ENCODE data around the gene TEX30.
"Not testable (repeated sequence)": the region's sequence is repeated elsewhere in the genome, so short reads cannot be mapped to it uniquely, and the experiment has no call there.

The TEX30 gene

DNA sequence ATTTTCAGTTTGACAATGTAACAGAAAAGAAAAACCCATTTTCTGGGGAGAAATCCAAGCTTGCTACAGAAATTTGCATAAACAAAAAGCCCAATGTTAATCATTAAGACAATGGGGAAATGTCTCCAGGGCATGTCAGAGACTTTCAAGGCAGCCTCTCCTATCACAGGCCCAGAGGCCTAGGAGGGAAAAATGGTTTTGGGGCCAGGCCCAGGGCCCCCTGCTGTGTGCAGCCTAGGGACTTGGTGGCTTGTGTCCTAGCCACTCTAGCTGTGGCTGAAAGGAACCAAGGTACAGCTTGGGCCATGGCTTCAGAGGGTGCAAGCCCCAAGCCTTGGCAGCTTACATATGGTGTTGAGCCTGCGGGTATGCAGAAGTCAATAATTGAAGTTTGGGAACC is 8.0 kb upstream of the TEX30 start:
- DNase-seq (ENCODE audit: insufficient read length, low spot score), result no peak

DNA sequence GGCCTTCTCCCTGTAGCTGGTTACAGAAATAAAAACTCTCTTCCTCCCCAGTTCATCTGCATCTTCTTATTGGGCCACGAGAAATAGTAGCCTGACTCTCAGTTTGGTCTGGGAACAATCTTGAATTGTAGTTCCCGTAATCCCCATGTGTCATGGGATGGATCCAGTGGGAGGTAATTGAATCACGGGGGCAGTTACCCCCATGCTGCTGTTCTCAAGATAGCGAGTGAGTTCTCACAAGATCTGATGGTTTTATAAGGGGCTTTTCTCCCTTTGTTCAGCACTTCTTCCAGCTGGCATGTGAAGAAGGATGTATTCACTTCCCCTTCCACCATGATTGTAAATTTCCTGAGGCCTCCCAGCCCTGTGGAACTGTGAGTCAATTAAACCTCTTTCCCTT is 7.1 kb upstream of the TEX30 start:
- not testable (repeated sequence) for FAIRE-seq; DNase-seq (ENCODE audit: insufficient read length, low spot score)

More for the DNA sequence above, 8.0 kb upstream of the TEX30 start:
- no peak for FAIRE-seq
- TF ChIP-seq SPI1 (IDR thresholded peaks at IDR 0.05; ENCODE audit: low read depth, low read length) (no peak), PAX5 (IDR thresholded peaks at IDR 0.05; ENCODE audit: insufficient read depth, low read length, severe bottlenecking) (no peak), POLR2AphosphoS5 (IDR thresholded peaks at IDR 0.05; ENCODE audit: low read depth, low read length) (no peak), POLR2A (IDR thresholded peaks at IDR 0.05; ENCODE audit: low read depth, low read length) (no peak), POU2F2 (IDR thresholded peaks at IDR 0.05; ENCODE audit: low read depth, low read length) (no peak), TAF1 (IDR thresholded peaks at IDR 0.05; ENCODE audit: low read depth, low read length) (no peak)

- TF ChIP-seq PAX5 (IDR thresholded peaks at IDR 0.05; ENCODE audit: insufficient read depth, low read length, severe bottlenecking) (no peak), SPI1 (IDR thresholded peaks at IDR 0.05; ENCODE audit: low read depth, low read length) (peak; percentile 24; the same call in 1 of the 2 replicates)
- FAIRE-seq, result peak; percentile 16
- DNase-seq (ENCODE audit: insufficient read length, low spot score), result no peak
Measured at GRCh38 chr13:102779436-102780159, 6.0 kb upstream of the TEX30 start.

DNA sequence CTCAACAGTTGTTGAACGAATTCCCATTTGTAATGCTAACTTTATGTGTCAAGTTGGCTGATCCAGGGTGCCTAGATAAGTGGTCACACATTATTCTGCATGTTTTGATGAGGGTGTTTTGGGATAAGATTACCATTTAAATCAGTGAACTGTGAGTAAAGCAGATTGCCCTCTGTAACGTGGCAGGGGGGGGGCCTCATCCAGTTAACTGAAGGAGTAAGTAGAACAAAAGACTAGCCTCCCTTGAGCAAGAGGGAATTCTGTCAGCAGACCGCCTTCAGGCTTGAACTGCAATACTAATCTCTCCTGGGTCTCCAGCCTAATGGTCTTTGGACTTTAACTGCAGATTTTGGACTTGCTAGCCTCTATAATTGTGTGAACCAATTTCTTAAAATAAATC is 4.2 kb upstream of the TEX30 start:
- no peak for DNase-seq (ENCODE audit: insufficient read length, low spot score)
- FAIRE-seq, result peak; percentile 5
- no peak for TF ChIP-seq PAX5 (IDR thresholded peaks at IDR 0.05; ENCODE audit: insufficient read depth, low read length, severe bottlenecking)
- TF ChIP-seq POU2F2 (IDR thresholded peaks at IDR 0.05; ENCODE audit: low read depth, low read length), result no peak
- no peak for TF ChIP-seq POLR2AphosphoS5 (IDR thresholded peaks at IDR 0.05; ENCODE audit: low read depth, low read length)
- TF ChIP-seq SPI1 (IDR thresholded peaks at IDR 0.05; ENCODE audit: low read depth, low read length), result no peak
- TF ChIP-seq TAF1 (IDR thresholded peaks at IDR 0.05; ENCODE audit: low read depth, low read length), result no peak
- TF ChIP-seq POLR2A (IDR thresholded peaks at IDR 0.05; ENCODE audit: low read depth, low read length), result no peak

GRCh38 chr13:102776271-102776670 is 2.7 kb upstream of the TEX30 start:
- DNase-seq (ENCODE audit: insufficient read length, low spot score) (no peak), FAIRE-seq (no peak)
- TF ChIP-seq SPI1 (IDR thresholded peaks at IDR 0.05; ENCODE audit: low read depth, low read length), result no peak
- no peak for TF ChIP-seq POLR2A (IDR thresholded peaks at IDR 0.05; ENCODE audit: low read depth, low read length)
- no peak for TF ChIP-seq POLR2AphosphoS5 (IDR thresholded peaks at IDR 0.05; ENCODE audit: low read depth, low read length)
- no peak for TF ChIP-seq POU2F2 (IDR thresholded peaks at IDR 0.05; ENCODE audit: low read depth, low read length)
- no peak for TF ChIP-seq PAX5 (IDR thresholded peaks at IDR 0.05; ENCODE audit: insufficient read depth, low read length, severe bottlenecking)
- no peak for TF ChIP-seq TAF1 (IDR thresholded peaks at IDR 0.05; ENCODE audit: low read depth, low read length)

DNA sequence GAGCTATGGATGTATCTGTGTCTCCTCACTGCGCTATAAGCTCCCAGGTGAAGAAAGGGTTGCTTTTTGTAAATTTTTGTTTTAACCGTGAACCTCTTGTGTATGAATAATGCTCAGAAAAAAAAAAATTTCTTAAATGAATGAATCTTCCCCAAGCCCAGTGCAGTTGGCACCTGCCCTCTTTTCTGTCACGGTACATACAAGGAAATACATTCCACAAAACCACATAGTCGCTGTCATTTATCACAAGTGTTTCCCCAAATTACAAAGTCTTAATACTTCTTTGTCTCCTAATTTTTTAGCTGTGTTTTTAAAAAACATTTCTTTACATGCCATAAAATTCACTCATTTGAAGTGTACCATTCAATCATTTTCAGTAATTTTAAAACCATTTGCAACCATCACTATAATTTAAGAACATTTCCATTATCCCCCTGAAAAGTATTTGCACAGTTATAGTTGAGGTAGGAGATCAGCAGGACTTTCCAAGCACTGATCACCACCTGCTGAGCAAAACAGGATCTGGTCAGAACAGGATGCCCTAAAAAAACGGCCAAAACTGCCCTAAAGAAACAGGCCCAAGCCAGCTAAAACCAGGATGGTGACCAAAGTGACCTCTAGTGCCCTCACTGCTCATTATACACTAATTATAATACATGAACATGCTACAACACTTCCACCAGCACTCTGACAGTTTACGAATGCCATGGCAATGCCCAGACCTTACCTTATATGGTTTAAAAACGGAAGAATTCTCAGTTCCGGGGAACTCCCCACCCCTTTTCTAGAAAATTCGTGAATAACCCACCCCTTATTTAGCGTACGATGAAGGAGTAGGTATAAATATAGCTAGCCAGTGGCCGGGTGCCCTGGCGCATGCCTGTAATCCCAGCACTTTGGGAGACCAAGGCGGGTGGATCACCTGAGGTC is 1.3 kb upstream of the TEX30 start:
- TF ChIP-seq SPI1 (IDR thresholded peaks at IDR 0.05; ENCODE audit: low read depth, low read length) (no peak), TAF1 (IDR thresholded peaks at IDR 0.05; ENCODE audit: low read depth, low read length) (no peak), POLR2AphosphoS5 (IDR thresholded peaks at IDR 0.05; ENCODE audit: low read depth, low read length) (no peak), PAX5 (IDR thresholded peaks at IDR 0.05; ENCODE audit: insufficient read depth, low read length, severe bottlenecking) (no peak), POU2F2 (IDR thresholded peaks at IDR 0.05; ENCODE audit: low read depth, low read length) (no peak), POLR2A (IDR thresholded peaks at IDR 0.05; ENCODE audit: low read depth, low read length) (no peak)
- DNase-seq (ENCODE audit: insufficient read length, low spot score), result no peak
- no peak for FAIRE-seq

DNA sequence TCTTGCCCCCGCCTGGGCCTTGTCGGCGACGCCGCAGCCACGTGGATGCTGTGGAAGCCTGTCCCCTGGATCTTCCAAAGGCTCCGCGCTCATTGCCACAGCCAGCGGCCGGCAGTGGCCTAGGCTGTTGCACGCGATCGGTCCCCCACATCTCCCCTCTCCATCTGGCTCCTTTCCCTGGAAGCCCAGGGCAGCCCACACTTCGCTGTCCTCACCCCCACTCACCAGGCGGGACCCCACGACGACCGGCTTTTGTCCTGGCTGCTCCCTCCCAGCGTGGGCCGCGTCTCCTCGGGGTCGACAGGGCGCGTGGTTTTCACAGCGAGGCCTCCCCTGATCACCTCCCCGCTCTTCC is 605 bp upstream of the TEX30 start:
- FAIRE-seq, result no peak

GRCh38 chr13:102772042-102772425 is 1.6 kb downstream of the TEX30 start:
- TF ChIP-seq TAF1 (IDR thresholded peaks at IDR 0.05; ENCODE audit: low read depth, low read length) (no peak), POLR2A (IDR thresholded peaks at IDR 0.05; ENCODE audit: low read depth, low read length) (no peak), PAX5 (IDR thresholded peaks at IDR 0.05; ENCODE audit: insufficient read depth, low read length, severe bottlenecking) (no peak), SPI1 (IDR thresholded peaks at IDR 0.05; ENCODE audit: low read depth, low read length) (no peak), POU2F2 (IDR thresholded peaks at IDR 0.05; ENCODE audit: low read depth, low read length) (no peak), POLR2AphosphoS5 (IDR thresholded peaks at IDR 0.05; ENCODE audit: low read depth, low read length) (no peak)
- FAIRE-seq (no peak), DNase-seq (ENCODE audit: insufficient read length, low spot score) (no peak)

More for the DNA sequence above, 605 bp upstream of the TEX30 start:
- TF ChIP-seq POU2F2 (IDR thresholded peaks at IDR 0.05; ENCODE audit: low read depth, low read length) (no peak), SPI1 (IDR thresholded peaks at IDR 0.05; ENCODE audit: low read depth, low read length) (no peak), POLR2A (IDR thresholded peaks at IDR 0.05; ENCODE audit: low read depth, low read length) (no peak), POLR2AphosphoS5 (IDR thresholded peaks at IDR 0.05; ENCODE audit: low read depth, low read length) (no peak), TAF1 (IDR thresholded peaks at IDR 0.05; ENCODE audit: low read depth, low read length) (no peak), PAX5 (IDR thresholded peaks at IDR 0.05; ENCODE audit: insufficient read depth, low read length, severe bottlenecking) (no peak)
- DNase-seq (ENCODE audit: insufficient read length, low spot score), result no peak

DNA sequence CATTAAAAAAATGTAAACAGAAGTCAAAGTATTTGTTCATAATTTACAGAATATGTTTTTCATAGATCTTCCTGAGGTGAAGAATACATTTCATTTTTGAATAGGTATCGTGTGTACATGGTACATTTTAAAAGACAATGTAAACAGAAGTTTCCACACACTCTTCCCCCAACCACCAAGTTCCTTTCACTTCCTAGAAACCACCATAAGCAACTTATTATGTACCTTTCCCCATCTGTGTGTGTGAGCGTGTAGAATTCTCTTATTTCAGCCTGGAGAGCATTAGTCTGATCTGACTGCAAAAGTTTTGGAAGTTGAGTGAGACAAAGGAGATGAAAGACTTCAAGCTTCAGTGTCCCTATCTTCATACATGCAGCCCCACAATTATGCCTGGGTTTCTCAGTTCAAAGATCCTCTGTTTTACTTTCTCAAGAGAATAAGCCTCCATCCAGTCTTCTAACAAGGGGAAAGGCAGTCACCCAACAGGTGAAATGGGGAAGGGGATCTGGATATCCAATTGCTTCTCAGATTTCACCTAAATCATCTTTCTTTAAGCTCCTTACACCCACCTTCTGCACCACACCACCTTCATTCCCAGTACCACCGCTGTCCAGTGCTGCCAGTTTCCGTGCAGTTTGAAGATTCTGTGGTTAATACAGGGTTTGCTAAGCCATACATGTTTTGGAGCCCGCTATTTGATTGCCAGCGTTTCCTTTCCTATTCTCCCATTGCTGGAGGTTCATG is 2.1 kb downstream of the TEX30 start:
- DNase-seq (ENCODE audit: insufficient read length, low spot score) (no peak), FAIRE-seq (no peak)

More for the DNA sequence above, 2.1 kb downstream of the TEX30 start:
- no peak for TF ChIP-seq PAX5 (IDR thresholded peaks at IDR 0.05; ENCODE audit: insufficient read depth, low read length, severe bottlenecking)
- peak; percentile 29; the same call in 1 of the 2 replicates for TF ChIP-seq SPI1 (IDR thresholded peaks at IDR 0.05; ENCODE audit: low read depth, low read length)
